Activated B cell treated with CpG ODN at 0.5 μM for 24 hours (primary cell): Measurements from ENCODE around the gene RPL27A. TPM values are rescaled to one million over a fixed set of nuclear protein-coding genes. Genes with fewer than 3 reads are reported as not detected.

Experiments
- ATAC-seq: fragments of 200-7000 bp; cut with Tn5 transposase; one replicate; pipeline ENCODE4 v1.10.0; 2021; ENCODE audit warnings: low read depth, mild to moderate bottlenecking, moderate library complexity
- CTCF ChIA-PET: fragments of 350-600 bp; sonication (Branson Sonifier 250); formaldehyde crosslinking; loops from one replicate; lab custom pipeline; 2021; ENCODE audit warnings: antibody characterized with exemption; lab: Charles Lee
- POLR2A ChIA-PET: fragments of 350-600 bp; sonication (Branson Sonifier 250); formaldehyde crosslinking; loops from one replicate; lab custom pipeline; 2021; ENCODE audit warnings: antibody characterized with exemption; lab: Charles Lee
- DNase-seq: peaks from one replicate; pipeline ENCODE4 v3.0.0; 2022
- H3K27ac Mint-ChIP-seq: one replicate; pipeline ENCODE4 v1.8.0; 2020; ENCODE audit warnings: mixed read lengths
- H3K27me3 Mint-ChIP-seq: one replicate; pipeline ENCODE4 v1.8.0; 2021; ENCODE audit warnings: mixed read lengths
- H3K36me3 Mint-ChIP-seq: one replicate; pipeline ENCODE4 v1.8.0; 2021; ENCODE audit warnings: low read depth, mixed read lengths
- H3K4me1 Mint-ChIP-seq: one replicate; pipeline ENCODE4 v1.8.0; 2021; ENCODE audit warnings: mixed read lengths
- H3K4me3 Mint-ChIP-seq: one replicate; pipeline ENCODE4 v1.8.0; 2020; ENCODE audit warnings: mild to moderate bottlenecking, mixed read lengths
- H3K9me3 Mint-ChIP-seq: one replicate; pipeline ENCODE4 v1.8.0; 2020; ENCODE audit warnings: mixed read lengths
- intact Hi-C: fragments of 100-400 bp; cut with micrococcal nuclease; formaldehyde crosslinking; loops from one replicate; pipeline ENCODE4 v1.15.1; 2024
- total RNA-seq: library from RNA; stranded (reverse); gene quantifications from 2 replicates; pipeline ENCODE4 v1.2.3, GENCODE V29; 2022
- TF ChIP-seq, protein P1 (sequence below): fragments of 200-600 bp; IDR thresholded peaks from one replicate; pipeline ENCODE4 v1.8.0; 2022; ENCODE audit warnings: antibody characterized with exemption, mild to moderate bottlenecking

RPL27A gene
- total RNA-seq, 1 donor from 2014 or later = 1,592 TPM

DNA sequence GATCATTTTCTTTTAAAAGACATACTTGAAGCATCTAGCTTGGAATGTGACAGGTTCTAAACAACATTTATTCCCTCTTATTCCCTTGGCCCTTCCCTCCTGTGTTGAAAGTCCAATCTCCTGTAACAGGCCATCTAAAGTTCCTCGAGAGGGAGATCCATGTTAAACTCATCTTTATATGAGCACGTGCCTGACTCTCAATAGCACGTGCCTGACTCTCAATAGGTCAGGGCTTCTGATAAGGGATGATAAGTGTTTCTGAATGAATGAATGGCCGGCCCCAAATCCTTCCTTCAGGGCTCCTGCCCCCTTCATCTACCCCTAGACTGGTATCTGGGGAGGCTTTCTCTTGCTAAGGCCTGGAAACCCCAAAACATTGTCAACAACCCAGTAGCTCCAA is 27.2 kb downstream of the RPL27A start:
- intact Hi-C loops = no loop called here
- DNase-seq = no peak
- POLR2A ChIA-PET = no interaction called here
- no peak for ATAC-seq
- no peaks in the 10 kb centered on the region for H3K27me3 Mint-ChIP-seq
- CTCF ChIA-PET = no interaction called here
- no peak overlapping the region for H3K4me3 Mint-ChIP-seq
- H3K9me3 Mint-ChIP-seq = no peaks in the 10 kb centered on the region
- no peak overlapping the region for H3K27ac Mint-ChIP-seq
- H3K36me3 Mint-ChIP-seq = no peaks in the 10 kb centered on the region
- TF ChIP-seq, protein P1, sequence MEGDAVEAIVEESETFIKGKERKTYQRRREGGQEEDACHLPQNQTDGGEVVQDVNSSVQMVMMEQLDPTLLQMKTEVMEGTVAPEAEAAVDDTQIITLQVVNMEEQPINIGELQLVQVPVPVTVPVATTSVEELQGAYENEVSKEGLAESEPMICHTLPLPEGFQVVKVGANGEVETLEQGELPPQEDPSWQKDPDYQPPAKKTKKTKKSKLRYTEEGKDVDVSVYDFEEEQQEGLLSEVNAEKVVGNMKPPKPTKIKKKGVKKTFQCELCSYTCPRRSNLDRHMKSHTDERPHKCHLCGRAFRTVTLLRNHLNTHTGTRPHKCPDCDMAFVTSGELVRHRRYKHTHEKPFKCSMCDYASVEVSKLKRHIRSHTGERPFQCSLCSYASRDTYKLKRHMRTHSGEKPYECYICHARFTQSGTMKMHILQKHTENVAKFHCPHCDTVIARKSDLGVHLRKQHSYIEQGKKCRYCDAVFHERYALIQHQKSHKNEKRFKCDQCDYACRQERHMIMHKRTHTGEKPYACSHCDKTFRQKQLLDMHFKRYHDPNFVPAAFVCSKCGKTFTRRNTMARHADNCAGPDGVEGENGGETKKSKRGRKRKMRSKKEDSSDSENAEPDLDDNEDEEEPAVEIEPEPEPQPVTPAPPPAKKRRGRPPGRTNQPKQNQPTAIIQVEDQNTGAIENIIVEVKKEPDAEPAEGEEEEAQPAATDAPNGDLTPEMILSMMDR = no peak
- no peaks in the 10 kb centered on the region for H3K4me1 Mint-ChIP-seq

GRCh38 chr11:8711895-8712442 is 29.4 kb downstream of the RPL27A start:
- H3K9me3 Mint-ChIP-seq = no peaks in the 10 kb centered on the region
- DNase-seq (no peak), ATAC-seq (no peak)
- ChIA-PET POLR2A (no interaction called here), CTCF (no interaction called here)
- H3K4me3 Mint-ChIP-seq = no peak overlapping the region
- TF ChIP-seq, protein P1 = no peak
- no peaks in the 10 kb centered on the region for H3K27me3 Mint-ChIP-seq
- H3K4me1 Mint-ChIP-seq = no peaks in the 10 kb centered on the region
- no peak overlapping the region for H3K27ac Mint-ChIP-seq
- H3K36me3 Mint-ChIP-seq = no peaks in the 10 kb centered on the region
- intact Hi-C loops = no loop called here

DNA sequence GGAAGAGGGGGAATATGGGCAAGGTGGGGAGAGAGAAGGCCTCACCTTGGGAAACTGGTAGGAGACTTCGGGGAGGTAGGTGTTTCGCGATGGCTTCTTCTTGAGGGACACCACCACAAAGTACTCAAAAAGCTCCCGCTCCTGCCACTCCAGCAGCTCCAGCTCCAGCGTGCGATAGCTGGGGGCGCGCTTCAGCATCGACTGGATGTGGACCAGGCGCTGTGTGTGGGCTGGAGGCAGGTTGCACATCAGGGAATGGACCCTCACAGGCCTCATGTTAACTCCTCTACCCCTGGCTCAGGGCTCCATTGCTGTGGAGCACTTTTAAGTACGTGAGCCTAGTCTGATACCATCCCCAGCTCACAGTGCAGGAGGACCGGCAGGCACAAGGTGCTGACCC is 29.9 kb downstream of the RPL27A start:
- intact Hi-C loops = no loop called here
- Mint-ChIP-seq H3K27me3 (no peaks in the 10 kb centered on the region), H3K9me3 (no peaks in the 10 kb centered on the region), H3K27ac (no peak overlapping the region), H3K36me3 (no peaks in the 10 kb centered on the region), H3K4me1 (peaks cover 5% of the 10 kb centered on the region), H3K4me3 (no peak overlapping the region)
- POLR2A ChIA-PET = no interaction called here
- DNase-seq (no peak), ATAC-seq (no peak)
- TF ChIP-seq, protein P1 = no peak
- CTCF ChIA-PET = no interaction called here

- intact Hi-C loops = no loop called here
- Mint-ChIP-seq H3K27me3 (no peaks in the 10 kb centered on the region), H3K36me3 (no peaks in the 10 kb centered on the region), H3K4me1 (peaks cover 18% of the 10 kb centered on the region), H3K4me3 (no peak overlapping the region), H3K27ac (no peak overlapping the region), H3K9me3 (no peaks in the 10 kb centered on the region)
- ChIA-PET CTCF (no interaction called here), POLR2A (no interaction called here)
- ATAC-seq (no peak), DNase-seq (no peak)
- TF ChIP-seq, protein P1 = no peak
Observed at GRCh38 chr11:8713760-8714454, 31.3 kb downstream of the RPL27A start.

DNA sequence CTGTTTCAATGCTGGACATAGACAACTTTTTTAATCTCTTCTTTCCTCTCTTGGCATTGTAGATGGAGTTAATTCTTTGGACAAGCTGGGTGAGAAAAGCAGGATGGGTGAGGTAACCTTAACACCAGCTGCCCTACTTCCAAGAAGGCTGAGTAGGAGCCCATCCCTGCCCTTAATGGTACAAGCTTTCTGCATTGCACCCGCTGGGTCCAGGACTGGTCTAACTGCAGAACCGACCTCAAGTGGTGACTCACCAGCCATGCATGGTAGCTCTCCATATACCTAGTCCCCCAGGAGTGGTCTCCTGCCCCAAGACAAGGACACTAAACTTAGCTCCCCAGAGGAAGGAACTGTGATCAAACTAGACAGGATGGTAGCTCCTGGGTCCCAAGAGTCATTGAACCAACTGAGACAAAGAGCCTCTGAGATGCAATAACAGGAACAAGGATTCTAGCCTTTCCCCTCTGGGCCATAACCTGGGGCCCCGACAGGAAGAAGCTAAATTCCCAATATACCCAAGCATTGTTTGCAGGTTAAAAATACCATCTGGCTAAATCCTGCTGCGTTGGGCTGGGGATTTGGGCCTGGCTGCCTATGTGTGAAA is 32.1 kb downstream of the RPL27A start:
- intact Hi-C loops = no loop called here
- TF ChIP-seq, protein P1 = no peak
- no peak overlapping the region for H3K4me3 Mint-ChIP-seq
- ChIA-PET CTCF (no interaction called here), POLR2A (interaction anchor here (1.1 kb wide), 1 partner anchor 26 kb away, joined by 3 read pairs; no protein-coding TSS in a partner anchor)
- DNase-seq (no peak), ATAC-seq (no peak)
- H3K4me1 Mint-ChIP-seq = peaks cover 19% of the 10 kb centered on the region
- H3K27me3 Mint-ChIP-seq = no peaks in the 10 kb centered on the region
- H3K27ac Mint-ChIP-seq = no peak overlapping the region
- H3K9me3 Mint-ChIP-seq = no peaks in the 10 kb centered on the region
- no peaks in the 10 kb centered on the region for H3K36me3 Mint-ChIP-seq
